Type B pancreatic cell (in vitro differentiated cells): Measurements from ENCODE around the gene DOCK7. TPM values are rescaled to one million over a fixed set of nuclear protein-coding genes. Genes with fewer than 3 reads are reported as not detected.

Source experiments
- DNase-seq: peaks from one replicate; pipeline ENCODE4 v3.0.0; 2021; ENCODE audit warnings: mixed read lengths; ENCODE audit not compliant: unreplicated experiment; ENCODE audit errors: extremely low spot score
- H3K27ac Mint-ChIP-seq: 2 replicates; pipeline ENCODE4 v1.8.0; 2021; ENCODE audit warnings: mild to moderate bottlenecking, mixed read lengths
- H3K27me3 Mint-ChIP-seq: 2 replicates; pipeline ENCODE4 v1.8.0; 2021; ENCODE audit warnings: mixed read lengths
- H3K36me3 Mint-ChIP-seq: 2 replicates; pipeline ENCODE4 v1.8.0; 2021; ENCODE audit warnings: mixed read lengths
- H3K4me1 Mint-ChIP-seq: one replicate; pipeline ENCODE4 v1.8.0; 2021; ENCODE audit warnings: mixed read lengths; ENCODE audit not compliant: unreplicated experiment
- H3K4me3 Mint-ChIP-seq: 2 replicates; pipeline ENCODE4 v1.8.0; 2021; ENCODE audit warnings: mild to moderate bottlenecking, mixed read lengths
- H3K9me3 Mint-ChIP-seq: 2 replicates; pipeline ENCODE4 v1.8.0; 2021; ENCODE audit warnings: mixed read lengths
- CTCF ChIP-seq: fragments of 200-600 bp; sonication (generic); conservative IDR thresholded peaks from 2 replicates; pipeline ENCODE4 v1.5.0; 2021; ENCODE audit warnings: antibody characterized with exemption, mild to moderate bottlenecking
- total RNA-seq: library from RNA; stranded (reverse); gene quantifications from 2 replicates; pipeline ENCODE4 v1.2.1, GENCODE V29; 2021; ENCODE audit warnings: low replicate concordance

The DOCK7 gene
- total RNA-seq, 1 donor from 2014 or later, result 61.1 TPM

GRCh38 chr1:62673629-62674028 lies 14.6 kb downstream of the DOCK7 start:
- no peak for DNase-seq
- peaks cover 18% of the 10 kb centered on the region for H3K4me1 Mint-ChIP-seq
- no peak overlapping the region for H3K4me3 Mint-ChIP-seq
- TF ChIP-seq CTCF, result no peak
- H3K27me3 Mint-ChIP-seq, result no peaks in the 10 kb centered on the region
- H3K9me3 Mint-ChIP-seq, result no peaks in the 10 kb centered on the region
- peaks cover 14% of the 10 kb centered on the region for H3K36me3 Mint-ChIP-seq
- H3K27ac Mint-ChIP-seq, result no peak overlapping the region

- Mint-ChIP-seq H3K4me3 (no peak overlapping the region), H3K27ac (no peak overlapping the region), H3K4me1 (peaks cover 16% of the 10 kb centered on the region), H3K9me3 (no peaks in the 10 kb centered on the region), H3K27me3 (no peaks in the 10 kb centered on the region), H3K36me3 (peaks cover 14% of the 10 kb centered on the region)
- DNase-seq, result no peak
- no peak for TF ChIP-seq CTCF
Observed at GRCh38 chr1:62672029-62672428, 16.2 kb downstream of the DOCK7 start.

- Mint-ChIP-seq H3K9me3 (no peaks in the 10 kb centered on the region), H3K27ac (no peak overlapping the region), H3K4me1 (no peaks in the 10 kb centered on the region), H3K4me3 (no peak overlapping the region), H3K27me3 (no peaks in the 10 kb centered on the region), H3K36me3 (peaks cover 16% of the 10 kb centered on the region)
- no peak for DNase-seq
- TF ChIP-seq CTCF, result no peak
Observed at GRCh38 chr1:62654744-62655143, 33.4 kb downstream of the DOCK7 start.

GRCh38 chr1:62652387-62652786 lies 35.8 kb downstream of the DOCK7 start:
- H3K36me3 Mint-ChIP-seq, result peaks cover 13% of the 10 kb centered on the region
- no peak for DNase-seq
- TF ChIP-seq CTCF, result no peak
- H3K4me3 Mint-ChIP-seq, result no peak overlapping the region
- no peaks in the 10 kb centered on the region for H3K9me3 Mint-ChIP-seq
- no peaks in the 10 kb centered on the region for H3K27me3 Mint-ChIP-seq
- H3K4me1 Mint-ChIP-seq, result no peaks in the 10 kb centered on the region
- no peak overlapping the region for H3K27ac Mint-ChIP-seq

GRCh38 chr1:62643283-62643682 lies 44.9 kb downstream of the DOCK7 start:
- H3K27ac Mint-ChIP-seq, result no peak overlapping the region
- H3K4me1 Mint-ChIP-seq, result no peaks in the 10 kb centered on the region
- TF ChIP-seq CTCF, result no peak
- no peaks in the 10 kb centered on the region for H3K9me3 Mint-ChIP-seq
- no peak for DNase-seq
- no peak overlapping the region for H3K4me3 Mint-ChIP-seq
- no peaks in the 10 kb centered on the region for H3K27me3 Mint-ChIP-seq
- peaks cover 37% of the 10 kb centered on the region for H3K36me3 Mint-ChIP-seq

GRCh38 chr1:62637392-62638105 lies 50.6 kb downstream of the DOCK7 start:
- H3K9me3 Mint-ChIP-seq, result no peaks in the 10 kb centered on the region

More at GRCh38 chr1:62637392-62638105, 50.6 kb downstream of the DOCK7 start:
- DNase-seq, result no peak
- Mint-ChIP-seq H3K4me3 (no peak overlapping the region), H3K4me1 (no peaks in the 10 kb centered on the region), H3K27ac (no peak overlapping the region), H3K27me3 (no peaks in the 10 kb centered on the region), H3K36me3 (peaks cover 41% of the 10 kb centered on the region)
- no peak for TF ChIP-seq CTCF
